Measurements from ENCODE around the gene BRSK2.
"Not testable (repeated sequence)": the region's sequence is repeated elsewhere in the genome, so short reads cannot be mapped to it uniquely, and the experiment has no call there.

Gene BRSK2

DNA sequence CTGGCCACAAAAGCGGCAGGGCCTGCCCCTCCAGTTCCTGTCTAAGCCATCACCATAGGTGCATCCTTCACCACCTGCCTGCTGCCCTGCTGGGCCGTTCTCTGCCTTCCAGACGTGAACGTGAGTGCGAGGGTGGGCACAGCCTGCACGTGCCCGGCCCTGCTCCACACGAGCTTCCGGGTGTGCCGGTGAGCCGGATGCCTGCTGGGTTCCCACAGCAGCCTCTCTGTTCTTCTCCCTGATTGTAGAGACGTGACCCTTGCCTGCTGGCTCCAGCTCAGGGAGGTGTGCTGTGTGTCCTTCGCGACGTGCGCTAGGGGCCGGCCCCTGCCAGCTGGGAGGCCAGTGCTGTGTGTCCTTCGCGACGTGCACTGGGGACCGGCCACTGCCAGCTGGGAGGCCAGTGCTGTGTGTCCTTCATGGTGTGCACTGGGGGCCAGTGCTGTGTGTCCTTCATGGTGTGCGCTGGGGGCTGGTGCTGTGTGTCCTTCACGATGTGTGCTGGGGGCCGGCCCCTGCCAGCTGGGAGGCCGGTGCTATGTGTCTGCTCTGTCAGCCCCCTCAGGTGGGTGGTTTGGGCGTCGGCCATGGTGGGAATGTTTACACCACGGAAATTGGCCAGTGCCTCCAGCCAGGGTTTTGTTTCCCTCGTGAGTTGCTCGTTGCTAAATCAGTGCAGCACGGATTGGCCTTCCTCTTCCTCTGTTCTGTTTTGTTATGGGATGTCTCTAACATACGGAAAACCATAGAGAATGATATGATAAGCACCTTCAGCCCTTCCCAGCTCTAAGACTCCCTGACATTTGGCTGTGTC, 35.4 kb upstream of the BRSK2 start:
- no peak for DNase-seq

- DNase-seq: no peak
Observed at GRCh38 chr11:1356007-1356435, 33.7 kb upstream of the BRSK2 start.

- DNase-seq: no peak
Observed at GRCh38 chr11:1356478-1356960, 33.2 kb upstream of the BRSK2 start.

DNA sequence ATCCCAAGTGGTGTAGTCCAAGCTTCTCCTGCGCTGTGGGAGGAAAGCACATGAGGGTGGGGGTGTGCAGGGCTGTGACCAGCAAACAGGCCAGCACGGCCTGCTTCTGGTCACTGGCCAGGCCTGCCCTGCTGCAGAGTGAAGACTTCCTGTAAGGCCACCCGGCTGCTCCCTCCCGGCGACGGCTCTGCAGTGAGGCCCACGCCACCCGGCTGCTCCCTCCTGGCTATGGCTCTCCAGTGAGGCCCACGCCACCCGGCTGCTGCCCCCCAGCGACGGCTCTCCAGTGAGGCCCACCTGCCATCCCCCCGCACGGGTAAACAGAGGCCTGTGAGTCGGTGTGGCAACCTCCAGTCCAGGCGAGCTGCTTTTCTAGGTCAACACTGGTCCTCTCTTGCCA, 31.4 kb upstream of the BRSK2 start:
- no peak for DNase-seq

DNA sequence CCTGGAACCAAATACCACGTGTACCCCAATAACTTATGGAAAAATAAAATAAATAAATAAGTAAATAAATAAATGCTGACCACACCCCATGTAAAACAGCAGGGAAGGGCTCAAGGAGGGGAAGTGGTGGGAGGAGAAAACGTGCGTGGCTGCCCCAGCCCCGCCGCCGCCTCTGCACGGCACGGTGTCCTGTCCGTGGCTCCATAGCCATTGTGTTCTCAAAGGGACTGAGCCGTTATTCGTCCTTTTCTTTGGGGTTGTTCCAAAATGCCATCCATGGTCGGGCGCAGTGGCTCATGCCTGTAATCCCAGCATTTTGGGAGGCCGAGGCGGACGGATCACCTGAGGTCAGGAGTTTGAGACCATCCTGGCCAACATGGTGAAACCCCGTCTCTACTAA, 30.8 kb upstream of the BRSK2 start:
- not testable (repeated sequence) for DNase-seq

DNA sequence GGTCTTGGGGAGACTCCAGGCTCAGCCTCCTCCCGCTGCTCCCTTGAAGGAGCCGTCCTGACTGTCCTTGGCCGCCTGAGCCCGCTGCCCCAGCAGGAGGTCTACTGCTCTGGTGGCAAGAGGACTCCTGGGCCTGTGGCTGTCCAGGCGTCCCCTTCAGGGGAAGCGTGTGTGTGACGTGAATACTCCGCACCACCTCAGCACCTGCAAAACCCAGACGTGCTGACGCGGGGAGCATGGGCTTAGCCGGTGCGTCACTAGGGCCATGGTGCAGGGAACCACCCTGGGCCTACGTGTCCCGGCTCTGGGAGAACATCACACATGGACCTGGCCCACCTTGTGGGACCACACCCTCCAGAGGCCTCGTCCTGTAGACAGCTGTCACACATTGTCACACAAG, 30.2 kb upstream of the BRSK2 start:
- DNase-seq: no peak

GRCh38 chr11:1360181-1360834, 29.4 kb upstream of the BRSK2 start:
- no peak for DNase-seq

DNA sequence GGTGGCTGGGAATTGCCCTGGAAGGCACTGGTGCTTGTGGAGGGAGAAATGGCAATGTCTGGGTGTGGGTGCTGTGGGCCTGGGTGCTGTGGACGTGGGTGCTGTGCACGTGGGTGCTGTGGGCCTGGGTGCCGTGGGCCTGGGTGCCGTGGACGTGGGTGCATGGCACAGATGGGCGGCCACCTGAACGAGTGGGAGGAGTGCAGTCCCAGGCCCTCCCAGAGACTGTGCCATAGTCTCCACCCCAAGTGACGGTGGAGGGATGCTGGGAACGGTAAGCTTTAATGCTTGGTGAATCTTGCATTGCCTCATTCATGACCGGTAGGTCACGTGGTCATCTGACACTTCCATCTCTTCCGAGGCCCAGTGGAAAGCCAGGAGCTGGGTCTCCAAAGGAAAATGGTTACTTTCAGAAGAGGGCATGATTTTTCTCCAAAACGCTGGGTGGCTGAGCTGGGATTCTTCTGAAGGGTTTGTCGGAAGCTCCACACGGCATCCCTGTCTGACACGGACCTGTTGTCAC, 28.8 kb upstream of the BRSK2 start:
- no peak for DNase-seq

GRCh38 chr11:1361882-1362281, 27.9 kb upstream of the BRSK2 start:
- DNase-seq: no peak

DNA sequence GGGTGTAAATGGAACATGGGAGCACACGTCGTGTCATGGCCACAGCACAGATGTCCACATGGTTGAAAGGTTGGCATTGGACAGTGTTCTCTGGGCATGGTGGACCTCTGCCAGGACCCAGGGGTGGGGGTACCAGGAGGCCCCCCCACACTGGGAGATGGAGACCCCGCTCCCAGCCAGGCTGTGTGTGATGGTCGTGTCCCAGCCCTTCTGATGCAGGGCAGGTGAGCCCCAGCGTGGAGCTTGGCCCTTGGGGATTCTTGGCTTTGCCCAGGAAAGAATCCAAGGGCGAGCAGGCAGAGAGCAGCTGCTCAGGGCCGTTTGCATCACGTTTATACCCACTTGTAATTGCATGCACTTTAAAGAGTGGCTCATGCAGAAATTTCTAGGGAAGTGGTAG, 22.0 kb upstream of the BRSK2 start:
- DNase-seq: no peak

DNA sequence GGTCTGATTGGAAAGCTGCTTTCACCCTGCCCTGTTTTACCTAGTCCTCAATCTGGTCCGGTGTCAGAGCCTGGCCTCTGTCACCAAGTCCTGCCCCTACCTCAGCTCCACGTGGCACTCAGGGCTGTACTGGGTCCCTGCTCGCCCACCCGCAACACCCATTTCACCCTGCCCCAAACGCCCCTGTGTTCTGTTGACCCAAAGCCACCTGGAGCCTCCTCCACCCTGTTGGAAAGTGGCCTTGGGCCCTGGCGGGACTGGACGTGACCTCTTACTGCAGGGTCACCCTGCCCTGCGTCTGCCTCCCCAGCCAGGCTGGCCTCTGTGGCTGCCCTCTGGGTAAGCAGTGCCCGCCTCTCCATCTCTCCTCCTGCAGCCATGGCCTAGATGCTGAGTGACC, 21.5 kb upstream of the BRSK2 start:
- no peak for DNase-seq

DNA sequence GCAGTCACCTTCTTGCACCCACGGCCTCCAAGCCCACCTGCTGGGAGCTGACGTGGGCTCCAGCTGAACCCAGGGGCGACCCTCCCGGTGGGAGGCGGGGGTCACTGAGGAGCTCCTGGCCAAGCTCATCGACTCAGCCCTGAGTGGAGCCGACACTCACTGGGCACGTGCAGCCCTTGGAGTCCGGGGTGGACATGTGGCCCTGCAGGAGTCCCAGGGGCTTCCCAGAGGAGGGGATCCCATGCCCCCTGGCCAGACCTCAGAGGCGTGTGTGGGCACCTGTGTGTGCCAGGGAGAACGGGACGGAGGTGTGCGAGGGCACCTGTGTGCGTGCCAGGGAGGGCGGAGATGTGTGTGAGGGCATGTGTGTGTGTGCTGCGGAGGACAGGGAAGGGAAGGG, 20.8 kb upstream of the BRSK2 start:
- DNase-seq: no peak

GRCh38 chr11:1369371-1370005, 20.2 kb upstream of the BRSK2 start:
- no peak for DNase-seq

- no peak for DNase-seq
Observed at GRCh38 chr11:1370186-1371025, 19.3 kb upstream of the BRSK2 start.

GRCh38 chr11:1371026-1371325, 18.8 kb upstream of the BRSK2 start:
- no peak for DNase-seq

GRCh38 chr11:1371377-1371776, 18.4 kb upstream of the BRSK2 start:
- DNase-seq: no peak

DNA sequence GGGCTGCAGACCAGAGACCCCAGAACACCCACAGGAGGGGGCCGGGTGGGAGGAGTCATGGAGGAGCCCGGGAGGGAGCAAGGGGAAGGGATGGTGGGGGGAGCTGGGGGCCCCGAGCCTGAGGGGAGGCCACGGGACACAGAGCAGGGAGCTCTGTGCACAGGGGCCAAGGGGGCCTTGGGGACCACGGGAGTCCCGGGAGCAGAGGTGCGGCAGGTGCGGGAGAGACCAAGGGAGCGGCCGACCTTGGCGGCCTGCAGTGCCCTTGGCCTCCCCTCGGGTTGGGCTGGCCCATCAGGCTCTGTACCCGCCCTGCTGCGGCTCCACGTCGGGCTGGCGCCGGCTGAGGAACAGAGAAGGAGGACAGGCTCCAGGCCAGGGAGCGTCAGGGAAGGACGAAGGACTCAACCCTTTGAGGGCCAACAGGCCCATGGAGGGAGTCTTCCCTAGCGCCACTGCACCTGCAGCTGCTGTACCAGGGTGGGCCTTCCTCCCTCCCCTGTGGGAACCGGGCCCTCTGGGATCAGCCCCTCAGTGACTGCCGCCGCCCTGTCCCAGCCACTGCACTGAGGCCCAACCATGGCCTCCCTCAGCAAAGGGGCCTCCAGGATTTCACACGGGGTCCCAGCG, 17.8 kb upstream of the BRSK2 start:
- no peak for DNase-seq

GRCh38 chr11:1372660-1373059, 17.1 kb upstream of the BRSK2 start:
- no peak for DNase-seq

DNA sequence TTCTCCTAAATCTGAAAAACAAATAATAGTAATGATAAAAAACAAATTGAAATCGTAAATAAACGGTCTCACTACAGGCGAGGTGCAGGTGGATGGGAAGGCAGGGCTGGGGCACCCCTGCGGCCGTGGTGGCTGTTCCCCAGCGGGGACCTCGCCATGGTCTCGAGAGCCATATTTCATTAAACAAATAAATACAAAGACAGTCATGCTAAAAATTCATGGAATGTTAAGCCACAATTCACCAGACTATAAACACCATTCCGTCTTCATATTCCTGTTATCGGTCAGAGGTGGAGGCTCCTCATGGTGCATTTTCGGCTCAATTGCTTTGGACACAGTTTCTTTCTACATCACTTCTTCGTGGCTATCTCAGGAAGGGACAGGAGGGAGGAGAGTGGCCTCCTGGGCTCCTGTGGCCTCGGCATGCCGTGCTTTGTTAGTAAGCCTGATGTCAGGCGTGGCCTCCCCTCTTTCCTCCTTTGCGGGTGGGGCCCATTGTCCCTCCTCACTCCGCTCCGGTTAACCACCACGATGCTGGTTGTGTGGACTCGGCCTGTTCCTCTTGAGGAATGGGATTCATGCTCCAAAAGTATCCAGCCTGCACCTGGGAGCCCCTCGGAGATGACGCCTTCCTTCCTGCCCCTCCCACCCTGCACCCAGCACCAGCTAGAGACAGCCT, 16.1 kb upstream of the BRSK2 start:
- DNase-seq: no peak

GRCh38 chr11:1375161-1375954, 14.4 kb upstream of the BRSK2 start:
- DNase-seq: no peak

DNA sequence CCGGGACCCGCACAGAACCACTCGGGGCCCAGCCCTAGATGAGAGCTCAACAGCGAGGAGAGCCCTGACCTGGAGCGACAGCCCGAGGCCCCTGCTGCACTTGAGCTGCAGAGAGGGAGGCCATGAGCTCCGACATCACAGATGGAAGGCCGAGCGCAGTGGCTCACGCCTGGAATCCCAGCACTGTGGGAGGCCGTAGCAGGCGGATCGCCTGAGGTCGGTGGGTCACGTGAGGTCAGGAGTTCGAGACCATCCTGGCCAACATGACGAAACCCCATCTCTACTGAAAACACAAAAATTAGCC, 13.8 kb upstream of the BRSK2 start:
- no peak for DNase-seq

All from NCI-H1436 treated with DMSO at 0.1 percent for 48 hours (cell line).